ENCODE measurements around the gene COL6A6. TPM values are rescaled to one million over a fixed set of nuclear protein-coding genes. Genes with fewer than 3 reads are reported as not detected.

The COL6A6 gene
- total and polyA plus RNA-seq, 8 donors, result 7.0 TPM; not detected in 7

DNA sequence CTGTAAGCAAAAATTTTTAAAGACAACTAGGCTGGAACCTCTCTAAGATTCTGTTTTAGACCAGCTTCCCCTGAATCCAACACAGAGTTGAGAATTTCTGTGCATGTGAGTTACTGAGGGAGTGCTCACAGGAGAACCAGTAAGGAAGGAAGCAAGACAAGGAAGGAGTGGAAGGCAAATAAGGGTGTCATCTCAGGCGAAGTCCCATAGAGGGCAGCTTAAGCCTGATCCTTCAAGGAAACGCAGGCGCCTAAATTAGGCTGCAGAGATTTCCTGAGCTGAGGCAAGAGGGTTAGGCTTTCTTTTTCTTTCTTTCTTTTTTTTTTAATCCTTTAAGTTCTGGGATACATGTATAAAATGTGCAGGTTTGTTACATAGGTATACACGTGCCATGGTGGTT lies 36.2 kb upstream of the COL6A6 start:
- Histone ChIP-seq H3K27me3 (no peaks in the 10 kb centered on the region), H3K36me3 (no peaks in the 10 kb centered on the region), H3K9me3 (no peaks in the 10 kb centered on the region), H3K4me3 (no peak overlapping the region), H3K27ac (no peak overlapping the region), H3K4me1 (no peaks in the 10 kb centered on the region)
- DNase-seq, result peak in 1 of 2 donors; percentile 82
- intact Hi-C loops (cut with DNase I; ENCODE audit: low total_unique reads), result no loop called here
- 16 to 21% (median 17%) methylated on average over 4 of the region's 4 CpGs for WGBS, 5 donors
- TF ChIP-seq EP300 (IDR thresholded peaks at IDR 0.05) (no peak), POLR2A (IDR thresholded peaks at IDR 0.05) (no peak), CTCF (IDR thresholded peaks at IDR 0.05) (no peak), POLR2AphosphoS5 (IDR thresholded peaks at IDR 0.05) (no peak)

DNA sequence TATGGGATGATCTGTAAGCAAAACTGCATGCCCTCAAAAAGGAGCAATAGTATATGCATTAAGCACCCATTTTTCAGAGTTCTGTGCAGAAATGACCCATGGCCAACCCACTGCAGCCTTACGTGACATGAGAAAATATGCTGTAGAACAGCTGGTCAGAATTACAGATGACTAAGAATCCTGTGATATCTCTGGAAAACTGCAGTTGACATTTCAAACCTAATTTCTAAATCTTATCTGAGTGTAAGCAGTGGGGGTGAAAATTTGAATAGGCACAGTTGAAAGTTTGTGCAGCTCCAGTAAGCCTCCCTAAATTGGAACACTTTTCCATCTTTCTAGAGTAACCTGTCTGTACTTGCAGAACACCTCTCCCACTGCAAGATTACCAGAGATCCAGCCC lies 28.7 kb upstream of the COL6A6 start:
- Histone ChIP-seq H3K4me1 (no peaks in the 10 kb centered on the region), H3K4me3 (no peak overlapping the region), H3K27me3 (no peaks in the 10 kb centered on the region), H3K9me3 (no peaks in the 10 kb centered on the region), H3K27ac (no peak overlapping the region), H3K36me3 (no peaks in the 10 kb centered on the region)
- TF ChIP-seq EP300 (IDR thresholded peaks at IDR 0.05), result no peak
- no peak for TF ChIP-seq POLR2AphosphoS5 (IDR thresholded peaks at IDR 0.05)
- no peak for TF ChIP-seq POLR2A (IDR thresholded peaks at IDR 0.05)
- no peak for TF ChIP-seq CTCF (IDR thresholded peaks at IDR 0.05)
- no peak for DNase-seq
- WGBS, 5 donors, result 44 to 81% (median 57%) methylated on average over 1 of the region's 1 CpG
- intact Hi-C loops (cut with DNase I; ENCODE audit: low total_unique reads), result no loop called here

GRCh38 chr3:130488769-130489450 lies 28.1 kb upstream of the COL6A6 start:
- intact Hi-C loops (cut with DNase I; ENCODE audit: low total_unique reads), result no loop called here
- WGBS, 5 donors, result 46 to 66% (median 55%) methylated on average over 2 of the region's 2 CpGs

GRCh38 chr3:130490241-130490640 lies 26.7 kb upstream of the COL6A6 start:
- no peaks in the 10 kb centered on the region for H3K36me3 ChIP-seq
- intact Hi-C loops (cut with DNase I; ENCODE audit: low total_unique reads), result no loop called here
- no peaks in the 10 kb centered on the region for H3K4me1 ChIP-seq
- H3K4me3 ChIP-seq, result no peak overlapping the region
- H3K9me3 ChIP-seq, result no peaks in the 10 kb centered on the region
- H3K27me3 ChIP-seq, result no peaks in the 10 kb centered on the region
- TF ChIP-seq CTCF (IDR thresholded peaks at IDR 0.05), result no peak
- TF ChIP-seq POLR2A (IDR thresholded peaks at IDR 0.05), result no peak
- no peak for TF ChIP-seq EP300 (IDR thresholded peaks at IDR 0.05)
- TF ChIP-seq POLR2AphosphoS5 (IDR thresholded peaks at IDR 0.05), result no peak
- peak in 1 of 2 donors; percentile 50 for DNase-seq
- WGBS, 5 donors, result 61 to 74% (median 70%) methylated on average over 1 of the region's 1 CpG
- no peak overlapping the region for H3K27ac ChIP-seq

More at GRCh38 chr3:130488769-130489450, 28.1 kb upstream of the COL6A6 start:
- Histone ChIP-seq H3K27me3 (no peaks in the 10 kb centered on the region), H3K4me1 (no peaks in the 10 kb centered on the region), H3K27ac (no peak overlapping the region), H3K4me3 (no peak overlapping the region), H3K9me3 (no peaks in the 10 kb centered on the region), H3K36me3 (no peaks in the 10 kb centered on the region)
- DNase-seq, result no peak
- TF ChIP-seq POLR2AphosphoS5 (IDR thresholded peaks at IDR 0.05) (no peak), POLR2A (IDR thresholded peaks at IDR 0.05) (no peak), EP300 (IDR thresholded peaks at IDR 0.05) (no peak), CTCF (IDR thresholded peaks at IDR 0.05) (no peak)

Data from stomach (tissue), 9 donors.